Right lobe of liver (tissue), 6 donors: Measurements from ENCODE around the gene ZC3H7A. TPM values are rescaled to one million over a fixed set of nuclear protein-coding genes. Genes with fewer than 3 reads are reported as not detected.
A peak's percentile ranks its signal among the peaks of the same experiment; 100 is the strongest.

Source experiments
- ATAC-seq, 4 donors: fragments of 200-7000 bp; cut with Tn5 transposase; one replicate each; pipeline ENCODE4 v1.9.1; 2020; ENCODE audit warnings: mild to moderate bottlenecking in 4 of 4, moderate library complexity in 4 of 4
- DNase-seq, 3 donors: peaks; one replicate each; pipeline ENCODE4 v3.0.0-alpha.2; 2020
- H3K27ac ChIP-seq, 3 donors: fragments of 200-600 bp; one replicate each; pipeline ENCODE4 v1.8.0; 2022
- H3K27me3 ChIP-seq, 2 donors: fragments of 200-600 bp; one replicate each; pipeline ENCODE4 v1.8.0; 2022
- H3K36me3 ChIP-seq, 4 donors: fragments of 200-600 bp; sonication (generic) in 1 of 4; one replicate each; pipeline versions ENCODE4 v1.5.1 to v1.8.0; 2017 to 2022; ENCODE audit warnings: control low read depth in 1 of 4
- H3K4me1 ChIP-seq, 4 donors: fragments of 200-600 bp; sonication (generic) in 1 of 4; one replicate each; pipeline versions ENCODE4 v1.5.1 to v1.8.0; 2017 to 2022; ENCODE audit warnings: control low read depth in 1 of 4
- H3K4me3 ChIP-seq, 3 donors: fragments of 200-600 bp; one replicate each; pipeline ENCODE4 v1.8.0; 2022
- H3K9me3 ChIP-seq, 4 donors: fragments of 200-600 bp; sonication (generic) in 1 of 4; one replicate each; pipeline versions ENCODE4 v1.5.1 to v1.8.0; 2017 to 2022; ENCODE audit warnings: control low read depth in 1 of 4
- POLR2A ChIP-seq: fragments of 450-650 bp; IDR thresholded peaks from one replicate; pipeline ENCODE4 v1.6.1; 2017; ENCODE audit warnings: antibody characterized with exemption, mild to moderate bottlenecking
- WGBS: methylation state at CpG from one replicate; pipeline ENCODE4 v1.1.6; 2018; ENCODE audit warnings: low coverage, low lambda C conversion rate; ENCODE audit not compliant: insufficient coverage; ENCODE audit errors: missing lambda C conversion rate; 5-methylcytosine and 5-hydroxymethylcytosine counted together
- intact Hi-C, 2 donors: fragments of 100-400 bp; cut with DNase I; formaldehyde crosslinking; loops; one replicate each; pipeline versions ENCODE4 v1.11.2 to v1.14.1; 2022
- total RNA-seq, 6 experiments: library from RNA; depleted of rRNA in 2 of 6; stranded (reverse); fragments of >200 nt in 2 of 6; fragmentation: NEBNext Ultra II Directional in 3 of 6; extraction: Animal tissue kit (Norgen Biotek cat#: 25700) in 3 of 6; gene quantifications; one replicate each; pipeline versions ENCODE4 v1.1.0 to v1.2.4, GENCODE V29; 2016 to 2023
- TF ChIP-seq, protein P1 (sequence below), 4 donors: fragments of 200-600 bp in 3 of 4; fragments of 450-650 bp in 1 of 4; IDR thresholded peaks; one replicate each; pipeline versions ENCODE4 v1.5.1 to v1.8.0; 2016 to 2022; ENCODE audit warnings: antibody characterized with exemption in 4 of 4, mild to moderate bottlenecking in 2 of 4
- donor health status: DM: no; HTN: yes; CAD: no.
- donor health status: DM: no; HTN: no; CAD: no.
- donor health status: DM: no; HTN: no; CAD: no.
- donor health status: DM: no; HTN: yes; CAD: no.
- donor health status: DM: no; HTN: yes; CAD: no.

ZC3H7A gene
- total RNA-seq, 6 experiments from 2014 or later = 22.8 to 34.0 (median 26.9) TPM

DNA sequence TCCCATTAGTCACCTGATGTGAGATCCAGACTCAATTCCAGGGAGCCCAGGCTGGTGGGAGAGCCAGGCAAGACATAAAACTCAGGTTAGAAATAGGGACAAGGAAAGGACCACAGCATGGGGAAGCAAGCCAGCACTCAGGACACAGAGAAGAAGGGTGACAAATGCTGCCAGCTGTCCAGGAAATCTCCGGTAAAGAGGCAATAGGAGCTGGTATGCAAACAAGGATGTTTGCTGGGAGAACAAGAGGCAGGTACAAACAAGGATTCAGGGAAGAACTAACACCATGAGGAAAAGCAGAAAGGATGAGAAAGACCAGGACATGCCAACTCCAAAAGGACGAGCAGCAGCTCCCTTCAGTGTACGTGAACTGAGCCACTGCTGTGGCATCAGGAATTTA is 44.2 kb downstream of the ZC3H7A start:
- TF ChIP-seq, protein P1, sequence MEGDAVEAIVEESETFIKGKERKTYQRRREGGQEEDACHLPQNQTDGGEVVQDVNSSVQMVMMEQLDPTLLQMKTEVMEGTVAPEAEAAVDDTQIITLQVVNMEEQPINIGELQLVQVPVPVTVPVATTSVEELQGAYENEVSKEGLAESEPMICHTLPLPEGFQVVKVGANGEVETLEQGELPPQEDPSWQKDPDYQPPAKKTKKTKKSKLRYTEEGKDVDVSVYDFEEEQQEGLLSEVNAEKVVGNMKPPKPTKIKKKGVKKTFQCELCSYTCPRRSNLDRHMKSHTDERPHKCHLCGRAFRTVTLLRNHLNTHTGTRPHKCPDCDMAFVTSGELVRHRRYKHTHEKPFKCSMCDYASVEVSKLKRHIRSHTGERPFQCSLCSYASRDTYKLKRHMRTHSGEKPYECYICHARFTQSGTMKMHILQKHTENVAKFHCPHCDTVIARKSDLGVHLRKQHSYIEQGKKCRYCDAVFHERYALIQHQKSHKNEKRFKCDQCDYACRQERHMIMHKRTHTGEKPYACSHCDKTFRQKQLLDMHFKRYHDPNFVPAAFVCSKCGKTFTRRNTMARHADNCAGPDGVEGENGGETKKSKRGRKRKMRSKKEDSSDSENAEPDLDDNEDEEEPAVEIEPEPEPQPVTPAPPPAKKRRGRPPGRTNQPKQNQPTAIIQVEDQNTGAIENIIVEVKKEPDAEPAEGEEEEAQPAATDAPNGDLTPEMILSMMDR (IDR thresholded peaks at IDR 0.05) = no peak
- TF ChIP-seq POLR2A = no peak
- WGBS = 64% methylated on average over 3 of the region's 3 CpGs
- ATAC-seq = peak in 1 of 4 donors; percentile 27
- H3K27ac ChIP-seq = peak overlapping the region in 2 of 3 donors; percentile 9 to 83
- H3K9me3 ChIP-seq = no peaks in the 10 kb centered on the region
- no peak overlapping the region for H3K4me3 ChIP-seq
- no peak for DNase-seq
- H3K27me3 ChIP-seq = no peaks in the 10 kb centered on the region
- H3K36me3 ChIP-seq = peaks cover 8 to 42% (median 18%) of the 10 kb centered on the region in 4 donors
- intact Hi-C loops = no loop called here
- peaks cover 0 to 39% (median 9%) of the 10 kb centered on the region in 4 donors for H3K4me1 ChIP-seq

DNA sequence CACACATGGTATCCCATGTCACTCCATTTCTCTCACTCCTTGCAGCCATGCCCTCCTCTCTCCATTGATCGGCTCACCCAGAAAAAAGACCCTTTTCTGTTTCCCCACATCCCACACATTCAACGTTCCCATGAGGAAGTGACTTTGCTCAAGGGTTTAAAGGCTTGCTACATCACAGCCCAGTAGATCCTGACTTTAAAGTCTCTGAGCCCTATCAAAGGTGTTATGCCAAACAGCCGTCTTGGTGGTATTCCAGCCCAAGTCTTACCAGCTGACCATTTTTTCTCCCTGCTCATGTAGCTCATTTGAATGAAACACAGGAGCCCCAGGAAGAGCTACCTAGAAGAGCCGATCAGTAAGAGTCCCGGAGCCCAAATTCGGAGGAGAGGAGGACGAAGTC is 47.0 kb downstream of the ZC3H7A start:
- H3K4me1 ChIP-seq = peaks cover 0 to 49% (median 15%) of the 10 kb centered on the region in 4 donors
- peaks cover 8 to 24% (median 11%) of the 10 kb centered on the region in 4 donors for H3K36me3 ChIP-seq
- no peaks in the 10 kb centered on the region for H3K9me3 ChIP-seq
- no peak overlapping the region for H3K4me3 ChIP-seq
- DNase-seq (no peak), ATAC-seq (no peak)
- intact Hi-C loops = no loop called here
- TF ChIP-seq, protein P1 (IDR thresholded peaks at IDR 0.05) = no peak
- peak overlapping the region in 2 of 3 donors; percentile 20 to 95 for H3K27ac ChIP-seq
- H3K27me3 ChIP-seq = no peaks in the 10 kb centered on the region
- 85% methylated on average over 7 of the region's 7 CpGs for WGBS

DNA sequence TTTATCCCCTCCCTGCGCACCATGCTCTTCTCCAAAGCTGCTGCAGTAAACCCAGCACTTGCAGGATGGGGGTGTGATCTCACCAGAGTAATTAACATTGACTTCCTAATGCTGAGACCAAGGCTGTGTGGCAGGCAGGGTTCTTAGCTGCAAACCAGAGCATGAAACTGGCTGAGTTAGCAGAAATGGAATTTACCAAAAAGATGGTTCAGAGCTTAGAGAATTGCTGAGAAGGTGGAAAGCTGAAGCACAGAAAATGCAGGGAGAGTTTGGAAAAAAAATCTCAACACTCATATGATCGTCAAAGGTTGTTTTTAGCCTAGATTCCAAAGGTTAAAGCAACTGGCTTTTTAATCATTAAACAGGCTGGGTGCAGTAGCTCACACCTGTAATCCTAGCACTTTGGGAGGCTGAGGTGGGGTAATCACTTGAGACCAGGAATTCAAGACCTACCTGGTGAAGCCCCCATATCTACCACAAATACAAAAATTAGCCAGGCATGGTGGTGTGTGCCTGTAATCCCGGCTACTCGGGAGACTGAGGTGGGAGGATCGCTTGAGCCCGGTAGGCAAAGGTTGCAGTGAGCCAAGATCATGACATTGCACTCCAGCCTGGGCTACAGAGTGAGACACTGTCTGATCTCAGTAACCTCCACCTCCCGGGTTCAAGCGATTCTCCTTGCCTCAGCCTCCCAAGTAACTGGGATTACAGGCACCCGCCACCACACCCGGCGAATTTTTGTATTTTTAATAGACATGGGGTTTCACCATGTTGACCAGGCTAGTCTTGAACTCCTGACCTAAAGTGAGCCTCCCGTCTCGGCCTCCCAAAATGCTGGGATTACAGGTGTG is 48.4 kb downstream of the ZC3H7A start:
- Histone ChIP-seq H3K4me1 (peaks cover 0 to 47% (median 20%) of the 10 kb centered on the region in 4 donors), H3K4me3 (peak overlapping the region in 2 of 3 donors; percentile 12 to 17), H3K27me3 (no peaks in the 10 kb centered on the region), H3K27ac (peak overlapping the region; percentile 61 to 95 (median 95)), H3K36me3 (peaks cover 8 to 23% (median 11%) of the 10 kb centered on the region in 4 donors), H3K9me3 (no peaks in the 10 kb centered on the region)
- 38% methylated on average over 8 of the region's 13 CpGs for WGBS
- TF ChIP-seq, protein P1 (IDR thresholded peaks at IDR 0.05) = no peak
- TF ChIP-seq POLR2A = peak; percentile 26
- peak in 1 of 3 donors; percentile 56 for DNase-seq
- ATAC-seq = peak; percentile 74 to 85 (median 76)
- intact Hi-C loops = no loop called here

DNA sequence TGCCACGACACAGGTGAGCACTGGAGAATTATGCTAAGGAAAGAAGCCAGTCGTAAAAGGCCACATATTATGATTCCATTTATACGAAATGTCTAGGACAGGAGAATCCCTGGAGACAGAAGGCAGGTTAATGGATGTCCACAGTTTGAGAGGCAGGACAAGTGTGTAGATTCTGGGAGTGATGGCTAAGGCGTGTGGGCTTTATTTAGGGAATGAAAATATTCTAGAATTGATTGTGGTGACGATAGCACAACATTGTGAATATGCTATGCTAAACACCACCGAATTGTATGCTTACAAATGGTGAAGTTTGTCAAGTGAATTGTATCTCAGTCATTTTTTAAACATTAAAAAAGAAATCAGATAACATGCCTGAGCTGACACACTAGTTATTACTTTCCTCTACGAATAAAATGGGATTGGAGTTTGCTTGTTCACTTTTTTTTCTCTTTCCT is 49.1 kb downstream of the ZC3H7A start:
- no peaks in the 10 kb centered on the region for H3K9me3 ChIP-seq
- no peaks in the 10 kb centered on the region for H3K27me3 ChIP-seq
- peaks cover 6 to 23% (median 10%) of the 10 kb centered on the region in 4 donors for H3K36me3 ChIP-seq
- WGBS = 30% methylated on average over 7 of the region's 7 CpGs
- intact Hi-C loops = no loop called here
- H3K4me1 ChIP-seq = peaks cover 0 to 43% (median 20%) of the 10 kb centered on the region in 4 donors
- DNase-seq (no peak), ATAC-seq (no peak)
- peak overlapping the region; percentile 61 to 95 (median 95) for H3K27ac ChIP-seq
- TF ChIP-seq POLR2A = no peak
- TF ChIP-seq, protein P1 (IDR thresholded peaks at IDR 0.05) = no peak
- H3K4me3 ChIP-seq = peak overlapping the region in 2 of 3 donors; percentile 12 to 17
